PC-9 (cell line): Measurements from ENCODE around the gene SHH.

Experiments used
- EZH2 ChIP-seq: fragments of 200-600 bp; sonication (generic); IDR thresholded peaks from 2 replicates; pipeline ENCODE4 v1.8.0; 2017; ENCODE audit warnings: antibody characterized with exemption, low read depth
- TF ChIP-seq, protein P1 (sequence below): fragments of 200-600 bp; sonication (generic); conservative IDR thresholded peaks from 2 replicates; pipeline ENCODE4 v1.6.1; 2017; ENCODE audit warnings: mixed run types, antibody characterized with exemption, mild to moderate bottlenecking, moderate library complexity

DNA sequence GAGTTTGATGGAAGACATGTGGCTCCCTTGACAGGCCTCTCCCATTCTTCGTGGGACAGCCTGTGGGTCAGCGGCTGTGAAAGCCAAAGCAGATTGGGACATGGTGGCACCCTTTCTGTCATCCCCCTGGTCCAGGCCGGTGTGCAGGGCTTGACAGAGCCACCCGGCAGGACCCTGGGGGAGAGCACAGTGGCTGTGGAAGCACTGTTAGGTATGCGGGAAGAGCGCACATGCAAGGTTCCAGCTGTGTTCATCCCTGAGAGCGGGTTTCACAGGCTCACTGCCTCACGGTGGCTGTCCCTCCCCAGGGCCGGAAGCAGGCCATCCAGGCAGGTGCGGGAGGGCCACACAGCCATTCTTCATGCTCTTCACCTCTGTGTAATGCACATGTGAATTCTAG is 29.8 kb downstream of the SHH start:
- TF ChIP-seq, protein P1, sequence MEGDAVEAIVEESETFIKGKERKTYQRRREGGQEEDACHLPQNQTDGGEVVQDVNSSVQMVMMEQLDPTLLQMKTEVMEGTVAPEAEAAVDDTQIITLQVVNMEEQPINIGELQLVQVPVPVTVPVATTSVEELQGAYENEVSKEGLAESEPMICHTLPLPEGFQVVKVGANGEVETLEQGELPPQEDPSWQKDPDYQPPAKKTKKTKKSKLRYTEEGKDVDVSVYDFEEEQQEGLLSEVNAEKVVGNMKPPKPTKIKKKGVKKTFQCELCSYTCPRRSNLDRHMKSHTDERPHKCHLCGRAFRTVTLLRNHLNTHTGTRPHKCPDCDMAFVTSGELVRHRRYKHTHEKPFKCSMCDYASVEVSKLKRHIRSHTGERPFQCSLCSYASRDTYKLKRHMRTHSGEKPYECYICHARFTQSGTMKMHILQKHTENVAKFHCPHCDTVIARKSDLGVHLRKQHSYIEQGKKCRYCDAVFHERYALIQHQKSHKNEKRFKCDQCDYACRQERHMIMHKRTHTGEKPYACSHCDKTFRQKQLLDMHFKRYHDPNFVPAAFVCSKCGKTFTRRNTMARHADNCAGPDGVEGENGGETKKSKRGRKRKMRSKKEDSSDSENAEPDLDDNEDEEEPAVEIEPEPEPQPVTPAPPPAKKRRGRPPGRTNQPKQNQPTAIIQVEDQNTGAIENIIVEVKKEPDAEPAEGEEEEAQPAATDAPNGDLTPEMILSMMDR, result no peak
- no peak for TF ChIP-seq EZH2
